Heart left ventricle (tissue), 13 donors: Measurements from ENCODE around the gene ACAA1.

Experiments
- CTCF ChIP-seq, 12 donors: fragments of 200-600 bp; sonication (generic) in 4 of 12; IDR thresholded peaks; one replicate each; pipeline versions ENCODE4 v1.5.0 to v1.8.0; 2018 to 2022; ENCODE audit warnings: antibody characterized with exemption in 12 of 12, mild to moderate bottlenecking in 5 of 12
- POLR2A ChIP-seq, 2 donors: fragments of 450-650 bp; IDR thresholded peaks; one replicate each; pipeline ENCODE4 v1.6.1; 2017; ENCODE audit warnings: antibody characterized with exemption in 2 of 2, mild to moderate bottlenecking in 2 of 2, moderate library complexity in 2 of 2
- donor health status: ischemic (EF 13 %, LVEDD 7.1; RV severe dilation, severe dysfunction).
- donor health status: DM: no; HTN: yes; CAD: no.
- donor health status: DM: no; HTN: no; CAD: no.
- donor health status: ischemic (EF 25% LVEDD 6.9; RV normal size, moderate dysfunction).
- donor health status: ischemic (EF 25% LVEDD 5.7; RV mildly dilated, moderate dysfunction).
- donor health status: ischemic (EF 35%, LVEDD 5.7; RV mildly dilated, moderate dysfunction).
- donor health status: nonischemic (EF 11% LVEDD 7.7; RV severe dilation, severe dysfunction).
- donor health status: DM: yes; HTN: yes; CAD: no.
- donor health status: PGD.
- donor health status: ischemic (EF 29% LVEDD 5.4; RV normal size, mild dysfunction).
- donor health status: nonischemic (EF 23%, LVEDD 6.1; RV moderate dilation, normal function).

GRCh38 chr3:38168151-38169026 is 31.5 kb upstream of the ACAA1 start:
- TF ChIP-seq POLR2A (IDR thresholded peaks at IDR 0.05) (no peak), CTCF (IDR thresholded peaks at IDR 0.05) (no peak)
